ENCODE results near the gene MCCC1.
"Not testable (repeated sequence)": the region's sequence is repeated elsewhere in the genome, so short reads cannot be mapped to it uniquely, and the experiment has no call there.

The MCCC1 gene

GRCh38 chr3:183046883-183047282 is 52.4 kb downstream of the MCCC1 start:
- no peak for DNase-seq (ENCODE audit: low read depth, low spot score)

GRCh38 chr3:183044547-183045229 is 54.6 kb downstream of the MCCC1 start:
- no peak for DNase-seq (ENCODE audit: low read depth, low spot score)

- no peak for DNase-seq (ENCODE audit: low read depth, low spot score)
Observed at GRCh38 chr3:183038757-183039156, 60.5 kb downstream of the MCCC1 start.

- DNase-seq (ENCODE audit: low read depth, low spot score) = peak; percentile 52
Observed at GRCh38 chr3:183038221-183038620, 61.1 kb downstream of the MCCC1 start.

- DNase-seq (ENCODE audit: low read depth, low spot score) = no peak
Observed at GRCh38 chr3:183033746-183034145, 65.5 kb downstream of the MCCC1 start.

- DNase-seq (ENCODE audit: low read depth, low spot score) = no peak
Observed at GRCh38 chr3:183032880-183033555, 66.3 kb downstream of the MCCC1 start.

GRCh38 chr3:183031826-183032225 is 67.5 kb downstream of the MCCC1 start:
- no peak for DNase-seq (ENCODE audit: low read depth, low spot score)

- no peak for DNase-seq (ENCODE audit: low read depth, low spot score)
Observed at GRCh38 chr3:183028416-183028815, 70.9 kb downstream of the MCCC1 start.

- DNase-seq (ENCODE audit: low read depth, low spot score) = peak; percentile 56
Observed at GRCh38 chr3:183027276-183027675, 72.0 kb downstream of the MCCC1 start.

GRCh38 chr3:183022936-183023516 is 76.3 kb downstream of the MCCC1 start:
- DNase-seq (ENCODE audit: low read depth, low spot score) = no peak

- no peak for DNase-seq (ENCODE audit: low read depth, low spot score)
Observed at GRCh38 chr3:183018421-183019192, 80.7 kb downstream of the MCCC1 start.

- DNase-seq (ENCODE audit: low read depth, low spot score) = no peak
Observed at GRCh38 chr3:183015185-183015584, 84.1 kb downstream of the MCCC1 start.

- no peak for DNase-seq (ENCODE audit: low read depth, low spot score)
Observed at GRCh38 chr3:183013856-183014255, 85.4 kb downstream of the MCCC1 start.

- peak; percentile 28 for DNase-seq (ENCODE audit: low read depth, low spot score)
Observed at GRCh38 chr3:183013074-183013473, 86.2 kb downstream of the MCCC1 start.

- no peak for DNase-seq (ENCODE audit: low read depth, low spot score)
Observed at GRCh38 chr3:183008800-183009199, 90.5 kb downstream of the MCCC1 start.

- no peak for DNase-seq (ENCODE audit: low read depth, low spot score)
Observed at GRCh38 chr3:183008303-183008702, 91.0 kb downstream of the MCCC1 start.

GRCh38 chr3:183006396-183007002 is 92.8 kb downstream of the MCCC1 start:
- DNase-seq (ENCODE audit: low read depth, low spot score) = peak; percentile 42

- DNase-seq (ENCODE audit: low read depth, low spot score) = no peak
Observed at GRCh38 chr3:182999767-183000166, 99.5 kb downstream of the MCCC1 start.

GRCh38 chr3:182993486-182994201 is 105.7 kb downstream of the MCCC1 start:
- DNase-seq (ENCODE audit: low read depth, low spot score) = not testable (repeated sequence)

GRCh38 chr3:182989566-182989965 is 109.7 kb downstream of the MCCC1 start:
- DNase-seq (ENCODE audit: low read depth, low spot score) = peak; percentile 25

GRCh38 chr3:182986021-182986420 is 113.3 kb downstream of the MCCC1 start:
- no peak for DNase-seq (ENCODE audit: low read depth, low spot score)

Measured in astrocyte of the hippocampus (primary cell).